GM12864 (cell line): Measurements from ENCODE around the gene RFTN1.

Experiments
- DNase-seq: peaks from one replicate; pipeline ENCODE4 v3.0.0-alpha.2; 2011; ENCODE audit warnings: low read depth
- H3K4me3 ChIP-seq: 2 replicates; pipeline ENCODE4 v1.5.1; 2011; ENCODE audit warnings: mild to moderate bottlenecking, low read depth, low read length, control low read depth
- CTCF ChIP-seq: IDR thresholded peaks from 2 replicates; pipeline ENCODE4 v1.5.1; 2011; ENCODE audit warnings: low read depth, mild to moderate bottlenecking, moderate library complexity, low read length, control low read depth, inconsistent platforms; ENCODE audit errors: missing control alignments

The RFTN1 gene

GRCh38 chr3:16301507-16301906 is 212.0 kb downstream of the RFTN1 start:
- DNase-seq = no peak
- H3K4me3 ChIP-seq = no peak overlapping the region
- no peak for TF ChIP-seq CTCF

- TF ChIP-seq CTCF = no peak
- no peak overlapping the region for H3K4me3 ChIP-seq
- no peak for DNase-seq
These were observed 212.6 kb downstream of the RFTN1 start for GRCh38 chr3:16300881-16301359.

- H3K4me3 ChIP-seq = no peak overlapping the region
- no peak for TF ChIP-seq CTCF
- DNase-seq = no peak
These were observed 213.2 kb downstream of the RFTN1 start for GRCh38 chr3:16300307-16300706.

- DNase-seq = no peak
- no peak for TF ChIP-seq CTCF
- H3K4me3 ChIP-seq = no peak overlapping the region
These were observed 213.8 kb downstream of the RFTN1 start for GRCh38 chr3:16299746-16300145.

GRCh38 chr3:16298891-16299290 is 214.6 kb downstream of the RFTN1 start:
- no peak for DNase-seq
- TF ChIP-seq CTCF = no peak
- H3K4me3 ChIP-seq = no peak overlapping the region

GRCh38 chr3:16297997-16298885 is 215.3 kb downstream of the RFTN1 start:
- DNase-seq = no peak
- no peak for TF ChIP-seq CTCF
- no peak overlapping the region for H3K4me3 ChIP-seq
